ENCODE measurements around the gene SGSM2. TPM values are rescaled to one million over a fixed set of nuclear protein-coding genes. Genes with fewer than 3 reads are reported as not detected.

The SGSM2 gene
- total RNA-seq, 1 donor from 2014 or later: 60.2 TPM

DNA sequence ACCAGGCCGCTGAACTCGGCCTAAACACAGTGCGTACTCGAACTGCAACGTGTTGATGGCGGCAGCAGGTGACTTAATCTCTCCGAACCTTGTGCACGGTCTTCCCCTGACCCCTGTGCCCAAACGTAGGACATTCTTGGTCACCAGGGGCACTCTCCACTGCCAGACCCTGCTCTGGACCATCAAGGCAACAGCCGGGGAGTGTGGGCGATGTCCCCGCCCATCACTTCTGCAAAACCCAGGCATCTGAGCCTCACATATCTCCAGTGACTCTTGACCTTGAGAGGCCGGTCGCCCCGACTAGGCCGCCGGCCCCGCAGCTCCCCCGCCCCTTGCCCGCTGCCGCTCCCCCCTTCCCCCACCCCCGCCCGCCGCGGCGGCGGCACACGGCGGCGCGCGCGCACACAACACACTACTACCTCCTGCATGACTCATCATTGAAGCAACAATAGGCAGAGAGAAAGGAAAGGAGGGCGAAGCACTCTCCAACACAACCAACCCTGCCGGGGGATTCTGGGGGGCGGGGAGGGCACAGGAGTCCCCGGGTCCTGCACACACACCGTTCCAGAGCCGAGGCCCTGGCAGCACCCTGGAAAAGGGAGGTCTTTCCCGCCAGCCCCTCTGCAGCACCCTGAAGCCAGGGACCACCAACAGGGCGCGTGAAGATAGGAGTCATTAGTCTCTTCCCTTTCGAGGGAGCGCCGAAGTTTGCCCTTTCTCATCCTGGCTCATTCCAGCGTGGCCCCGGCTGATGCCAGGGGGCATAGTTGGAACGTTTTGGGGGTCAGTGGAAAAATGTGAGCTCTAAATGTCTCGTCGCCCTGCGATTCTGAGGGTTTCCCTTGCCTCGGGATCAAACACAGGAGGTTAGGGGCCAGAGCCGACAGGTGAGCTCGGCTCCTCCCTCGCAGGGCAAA, 61.6 kb downstream of the SGSM2 start:
- H3K4me1 ChIP-seq: peaks cover 67% of the 10 kb centered on the region
- DNase-seq (ENCODE audit: extremely low spot score in 2 of 2): no peak

DNA sequence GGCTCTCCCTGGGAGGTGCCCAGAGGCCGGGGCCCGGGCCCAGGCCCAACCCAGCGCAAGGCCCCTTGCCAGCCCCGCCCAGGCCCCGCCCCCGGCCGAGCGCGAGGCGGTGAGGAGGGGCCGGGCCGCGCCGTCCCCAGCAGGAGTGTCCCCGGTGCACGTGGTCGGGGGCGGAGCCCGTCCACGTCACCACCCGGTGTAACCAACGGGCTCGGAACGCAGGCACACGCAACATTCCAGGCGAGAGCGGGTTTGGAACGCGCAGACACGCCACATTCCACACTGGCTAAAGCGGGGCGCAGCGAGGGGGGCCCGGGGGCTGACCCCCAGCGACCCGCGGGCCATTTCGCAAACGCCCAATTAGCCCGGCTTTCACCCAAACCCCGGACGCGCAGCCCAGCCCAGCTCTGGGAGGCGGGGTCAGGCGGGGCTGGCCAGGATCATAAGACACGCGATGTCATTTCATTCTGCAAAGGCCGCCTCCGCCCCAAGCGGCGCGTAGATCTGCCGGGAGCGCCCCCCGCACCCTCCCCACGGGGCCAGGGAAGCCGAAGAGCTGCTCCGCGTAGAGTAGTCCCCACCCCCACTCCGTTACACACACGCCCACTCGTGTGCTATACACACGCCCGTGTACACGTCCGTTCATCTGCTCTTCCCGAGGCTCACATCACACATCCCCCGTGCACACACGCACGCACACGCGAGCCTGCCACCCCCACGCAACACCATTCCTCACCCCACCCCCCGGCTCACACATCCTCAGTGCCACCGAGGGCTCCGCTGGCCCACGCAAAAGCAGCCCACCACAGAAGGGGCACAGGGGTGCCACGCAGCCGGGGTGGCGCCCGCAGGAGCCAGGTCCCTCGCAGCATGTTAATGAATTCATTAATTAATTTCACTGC, 62.5 kb downstream of the SGSM2 start:
- peak in 1 of 2 donors; percentile 98 for DNase-seq (ENCODE audit: extremely low spot score in 2 of 2)
- H3K4me1 ChIP-seq: peaks cover 67% of the 10 kb centered on the region
- H3K36me3 ChIP-seq: peaks cover 0 to 2% of the 10 kb centered on the region in 2 donors

More for the DNA sequence above, 61.6 kb downstream of the SGSM2 start:
- Histone ChIP-seq H3K9me3 (no peaks in the 10 kb centered on the region), H3K36me3 (peaks cover 0 to 3% of the 10 kb centered on the region in 2 donors), H3K27ac (peak overlapping the region; percentile 99), H3K27me3 (no peaks in the 10 kb centered on the region), H3K4me3 (peak overlapping the region; percentile 78 to 97)
- TF ChIP-seq, protein P1, sequence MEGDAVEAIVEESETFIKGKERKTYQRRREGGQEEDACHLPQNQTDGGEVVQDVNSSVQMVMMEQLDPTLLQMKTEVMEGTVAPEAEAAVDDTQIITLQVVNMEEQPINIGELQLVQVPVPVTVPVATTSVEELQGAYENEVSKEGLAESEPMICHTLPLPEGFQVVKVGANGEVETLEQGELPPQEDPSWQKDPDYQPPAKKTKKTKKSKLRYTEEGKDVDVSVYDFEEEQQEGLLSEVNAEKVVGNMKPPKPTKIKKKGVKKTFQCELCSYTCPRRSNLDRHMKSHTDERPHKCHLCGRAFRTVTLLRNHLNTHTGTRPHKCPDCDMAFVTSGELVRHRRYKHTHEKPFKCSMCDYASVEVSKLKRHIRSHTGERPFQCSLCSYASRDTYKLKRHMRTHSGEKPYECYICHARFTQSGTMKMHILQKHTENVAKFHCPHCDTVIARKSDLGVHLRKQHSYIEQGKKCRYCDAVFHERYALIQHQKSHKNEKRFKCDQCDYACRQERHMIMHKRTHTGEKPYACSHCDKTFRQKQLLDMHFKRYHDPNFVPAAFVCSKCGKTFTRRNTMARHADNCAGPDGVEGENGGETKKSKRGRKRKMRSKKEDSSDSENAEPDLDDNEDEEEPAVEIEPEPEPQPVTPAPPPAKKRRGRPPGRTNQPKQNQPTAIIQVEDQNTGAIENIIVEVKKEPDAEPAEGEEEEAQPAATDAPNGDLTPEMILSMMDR (IDR thresholded peaks at IDR 0.05): no peak
- TF ChIP-seq POLR2A (IDR thresholded peaks at IDR 0.05) (peak in 1 of 2 donors; percentile 16), POLR2AphosphoS5 (IDR thresholded peaks at IDR 0.05; ENCODE audit: insufficient read depth in 1 of 2, low read depth in 1 of 2) (no peak)
- intact Hi-C loops (cut with DNase I): loop anchor here (10.0 kb wide), 1 partner anchor 344 kb away; the partner anchor contains the start of gene HIC1

DNA sequence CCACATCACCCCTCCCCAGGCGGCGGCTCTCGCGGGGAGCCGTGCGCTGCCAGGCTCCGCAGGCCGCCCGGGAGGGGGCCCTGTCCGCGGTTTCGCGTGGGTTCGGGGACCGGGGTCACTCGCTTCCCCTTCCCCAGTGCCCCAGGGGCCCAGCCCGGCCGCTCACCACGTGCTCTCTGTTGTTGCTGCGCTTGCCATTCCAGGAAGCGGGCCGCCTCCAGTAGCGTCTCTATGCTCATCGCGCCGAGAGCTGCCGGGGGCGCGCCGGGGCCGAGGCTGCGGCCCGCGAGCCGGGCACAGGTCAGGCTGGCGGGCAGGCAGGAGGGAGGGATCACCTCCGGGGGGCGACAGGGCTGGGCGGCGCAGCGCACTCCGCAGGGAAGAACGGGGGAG, 63.2 kb downstream of the SGSM2 start:
- Histone ChIP-seq H3K27me3 (no peaks in the 10 kb centered on the region), H3K36me3 (no peaks in the 10 kb centered on the region), H3K4me1 (peaks cover 65% of the 10 kb centered on the region), H3K27ac (peak overlapping the region; percentile 99), H3K4me3 (peak overlapping the region; percentile 78 to 97), H3K9me3 (no peaks in the 10 kb centered on the region)
- no peak for TF ChIP-seq POLR2A (IDR thresholded peaks at IDR 0.05)
- TF ChIP-seq, protein P1 (IDR thresholded peaks at IDR 0.05): no peak
- no peak for TF ChIP-seq POLR2AphosphoS5 (IDR thresholded peaks at IDR 0.05; ENCODE audit: insufficient read depth in 1 of 2, low read depth in 1 of 2)
- intact Hi-C loops (cut with DNase I): no loop called here
- DNase-seq (ENCODE audit: extremely low spot score in 2 of 2): no peak

More for the DNA sequence above, 62.5 kb downstream of the SGSM2 start:
- Histone ChIP-seq H3K4me3 (peak overlapping the region; percentile 78 to 97), H3K27ac (peak overlapping the region; percentile 99), H3K27me3 (no peaks in the 10 kb centered on the region), H3K9me3 (no peaks in the 10 kb centered on the region)
- TF ChIP-seq POLR2AphosphoS5 (IDR thresholded peaks at IDR 0.05; ENCODE audit: insufficient read depth in 1 of 2, low read depth in 1 of 2) (peak; percentile 86 to 98), POLR2A (IDR thresholded peaks at IDR 0.05) (peak in 1 of 2 donors; percentile 86)
- TF ChIP-seq, protein P1 (IDR thresholded peaks at IDR 0.05): no peak
- intact Hi-C loops (cut with DNase I): loop anchor here (10.0 kb wide), 1 partner anchor 345 kb away; the partner anchor contains the start of gene HIC1

DNA sequence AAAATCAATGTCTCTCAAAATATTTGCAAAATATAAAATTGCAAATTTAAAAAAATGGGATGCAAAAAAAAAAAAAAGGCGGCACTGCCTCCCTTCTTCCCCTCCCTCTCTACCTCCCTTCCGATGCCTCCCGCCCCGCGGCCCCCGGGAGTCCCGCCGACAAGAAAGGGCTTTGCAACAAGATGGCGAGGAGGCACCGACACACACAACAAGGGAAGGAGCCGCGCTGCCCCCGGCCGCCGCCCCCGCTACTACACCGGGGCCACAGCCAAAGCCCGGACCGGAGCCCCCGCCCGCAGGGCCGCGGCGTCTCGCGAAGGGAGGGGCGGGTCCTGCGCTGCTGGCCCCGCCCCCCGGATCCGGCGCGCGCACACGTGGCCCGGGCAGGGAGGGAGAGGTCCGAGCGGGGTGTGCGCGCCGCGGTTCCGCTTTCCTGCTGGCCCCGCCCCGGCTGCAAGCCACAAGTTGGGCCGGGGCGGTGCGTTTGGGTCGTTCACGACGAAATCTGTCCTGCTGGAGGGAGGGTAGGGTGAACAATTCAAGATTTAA, 63.6 kb downstream of the SGSM2 start, which contains the start of gene MNT:
Gene MNT (minus strand): TSS at position 184 of the 549 bp plus-strand sequence. CDS start 348 bp downstream, outside the sequence.
- TF ChIP-seq POLR2AphosphoS5 (IDR thresholded peaks at IDR 0.05; ENCODE audit: insufficient read depth in 1 of 2, low read depth in 1 of 2) (no peak), POLR2A (IDR thresholded peaks at IDR 0.05) (peak in 1 of 2 donors; percentile 87)
- TF ChIP-seq, protein P1 (IDR thresholded peaks at IDR 0.05): peak in 1 of 3 experiments; percentile 27

More for the DNA sequence above, 63.6 kb downstream of the SGSM2 start, which contains the start of gene MNT:
- intact Hi-C loops (cut with DNase I): no loop called here
- Histone ChIP-seq H3K27me3 (no peaks in the 10 kb centered on the region), H3K36me3 (no peaks in the 10 kb centered on the region), H3K4me3 (peak within 1 kb of the TSS; percentile 78 to 97), H3K9me3 (no peaks in the 10 kb centered on the region), H3K27ac (peak within 1 kb of the TSS; percentile 99), H3K4me1 (peaks cover 65% of the 10 kb centered on the region)
- no peak for DNase-seq (ENCODE audit: extremely low spot score in 2 of 2)
